Endodermal cell (in vitro differentiated cells): Measurements from ENCODE around the gene CNTN4. TPM values are rescaled to one million over a fixed set of nuclear protein-coding genes. Genes with fewer than 3 reads are reported as not detected.

Experiments used
- DNase-seq: peaks from one replicate; pipeline ENCODE4 v3.0.0-alpha.2; 2017
- H3K27ac ChIP-seq: 2 replicates; pipeline ENCODE4 v1.5.1; 2013; ENCODE audit warnings: mild to moderate bottlenecking, low read depth, low read length, moderate library complexity
- H3K27me3 ChIP-seq: 2 replicates; pipeline ENCODE4 v1.6.1; 2013; ENCODE audit warnings: mild to moderate bottlenecking, low read length, moderate library complexity; ENCODE audit not compliant: insufficient read depth, control insufficient read depth, poor library complexity, severe bottlenecking
- H3K36me3 ChIP-seq: 2 replicates; pipeline ENCODE4 v1.7.0; 2013; ENCODE audit warnings: mild to moderate bottlenecking, low read length, moderate library complexity; ENCODE audit not compliant: control insufficient read depth, insufficient read depth
- H3K4me1 ChIP-seq: one replicate; pipeline ENCODE4 v1.7.0; 2013; ENCODE audit warnings: low read length; ENCODE audit not compliant: control insufficient read depth, insufficient read depth
- H3K4me3 ChIP-seq: 2 replicates; pipeline ENCODE4 v1.5.1; 2013; ENCODE audit warnings: mild to moderate bottlenecking, low read length, moderate library complexity
- H3K9ac ChIP-seq: 2 replicates; pipeline ENCODE4 v1.6.1; 2013; ENCODE audit warnings: mild to moderate bottlenecking, low read length, moderate library complexity; ENCODE audit not compliant: poor library complexity, severe bottlenecking; ENCODE audit errors: extremely low read depth
- H3K9me3 ChIP-seq: 2 replicates; pipeline ENCODE4 v1.6.1; 2013; ENCODE audit warnings: mild to moderate bottlenecking, low read length, moderate library complexity; ENCODE audit not compliant: control insufficient read depth
- H3K27ac Mint-ChIP-seq: 2 replicates; pipeline ENCODE4 v1.8.0; 2020; ENCODE audit warnings: mixed read lengths
- H3K27me3 Mint-ChIP-seq: 2 replicates; pipeline ENCODE4 v1.8.0; 2021; ENCODE audit warnings: mild to moderate bottlenecking, mixed read lengths; ENCODE audit not compliant: insufficient read depth
- H3K36me3 Mint-ChIP-seq: 2 replicates; pipeline ENCODE4 v1.8.0; 2020; ENCODE audit warnings: low read depth, mixed read lengths
- H3K4me1 Mint-ChIP-seq: 2 replicates; pipeline ENCODE4 v1.8.0; 2020; ENCODE audit warnings: mixed read lengths
- H3K4me3 Mint-ChIP-seq: 2 replicates; pipeline ENCODE4 v1.8.0; 2020; ENCODE audit warnings: mild to moderate bottlenecking, moderate library complexity, mixed read lengths
- H3K9me3 Mint-ChIP-seq: 2 replicates; pipeline ENCODE4 v1.8.0; 2020; ENCODE audit warnings: mild to moderate bottlenecking, mixed read lengths
- CTCF ChIP-seq: fragments of 200-600 bp; sonication (generic); conservative IDR thresholded peaks from 2 replicates; pipeline ENCODE4 v1.5.0; 2021; ENCODE audit warnings: antibody characterized with exemption, mild to moderate bottlenecking
- WGBS, 2 experiments: methylation state at CpG; one replicate each; pipeline versions ENCODE4 v1.1.5 to v1.1.7; 2013; ENCODE audit warnings: missing lambda C conversion rate in 2 of 2, mixed read lengths in 1 of 2; ENCODE audit not compliant: insufficient coverage in 1 of 2, insufficient read length in 1 of 2; 5-methylcytosine and 5-hydroxymethylcytosine counted together
- total RNA-seq, 2 donors: library from RNA; stranded (reverse); fragmentation: NEBNext Ultra II Directional in 1 of 2; extraction: Animal tissue kit (Norgen Biotek cat#: 25700) in 1 of 2; gene quantifications; 2 replicates in 1 of 2; 3 replicates in 1 of 2; pipeline ENCODE4 v1.2.1, GENCODE V29; 2021

Gene CNTN4
- total RNA-seq, 2 donors from 2014 or later: 10.8 to 11.1 TPM

GRCh38 chr3:2771193-2771592, 672.5 kb downstream of the CNTN4 start:
- Histone ChIP-seq H3K4me3 (no peak overlapping the region), H3K4me1 (peaks cover 3% of the 10 kb centered on the region), H3K9ac (no peak overlapping the region), H3K9me3 (no peaks in the 10 kb centered on the region), H3K36me3 (no peaks in the 10 kb centered on the region), H3K27ac (no peak overlapping the region), H3K27me3 (peaks cover 89% of the 10 kb centered on the region)
- Mint-ChIP-seq H3K27ac (no peak overlapping the region), H3K4me3 (no peak overlapping the region), H3K36me3 (no peaks in the 10 kb centered on the region), H3K27me3 (peaks cover 83% of the 10 kb centered on the region), H3K9me3 (no peaks in the 10 kb centered on the region), H3K4me1 (peaks cover 12% of the 10 kb centered on the region)
- no peak for DNase-seq
- TF ChIP-seq CTCF: no peak

GRCh38 chr3:2771741-2772140, 673.1 kb downstream of the CNTN4 start:
- H3K27ac ChIP-seq: no peak overlapping the region
- H3K27me3 ChIP-seq: peaks cover 89% of the 10 kb centered on the region
- H3K36me3 ChIP-seq: no peaks in the 10 kb centered on the region
- no peaks in the 10 kb centered on the region for H3K36me3 Mint-ChIP-seq
- H3K4me1 Mint-ChIP-seq: peaks cover 12% of the 10 kb centered on the region
- DNase-seq: no peak
- no peak overlapping the region for H3K4me3 Mint-ChIP-seq
- H3K27ac Mint-ChIP-seq: no peak overlapping the region
- H3K9ac ChIP-seq: no peak overlapping the region
- WGBS, 2 experiments: 77 to 78% methylated on average over 5 of the region's 5 CpGs
- no peaks in the 10 kb centered on the region for H3K9me3 ChIP-seq
- H3K27me3 Mint-ChIP-seq: peaks cover 84% of the 10 kb centered on the region
- H3K9me3 Mint-ChIP-seq: no peaks in the 10 kb centered on the region
- H3K4me3 ChIP-seq: peak overlapping the region; percentile 2
- peaks cover 3% of the 10 kb centered on the region for H3K4me1 ChIP-seq
- TF ChIP-seq CTCF: no peak

- no peak overlapping the region for H3K4me3 ChIP-seq
- no peaks in the 10 kb centered on the region for H3K36me3 ChIP-seq
- H3K27me3 ChIP-seq: peaks cover 89% of the 10 kb centered on the region
- Mint-ChIP-seq H3K4me1 (peaks cover 12% of the 10 kb centered on the region), H3K36me3 (no peaks in the 10 kb centered on the region), H3K27ac (no peak overlapping the region), H3K4me3 (no peak overlapping the region), H3K9me3 (no peaks in the 10 kb centered on the region), H3K27me3 (peaks cover 89% of the 10 kb centered on the region)
- no peaks in the 10 kb centered on the region for H3K9me3 ChIP-seq
- H3K27ac ChIP-seq: no peak overlapping the region
- no peak overlapping the region for H3K9ac ChIP-seq
- WGBS, 2 experiments: 91% methylated on average over 1 of the region's 1 CpG; no CpG with 5 or more reads in 1 of the 2 experiments
- H3K4me1 ChIP-seq: peaks cover 3% of the 10 kb centered on the region
- no peak for TF ChIP-seq CTCF
- no peak for DNase-seq
These were observed 674.1 kb downstream of the CNTN4 start for GRCh38 chr3:2772803-2773202.
